DMS153 treated with DMSO at 0.1 percent for 48 hours (cell line): ENCODE data around the gene FHAD1.

ENCODE experiments used
- DNase-seq: peaks from one replicate; lab custom pipeline; 2025; ENCODE audit not compliant: unreplicated experiment; lab: John Stamatoyannopoulos, UW

FHAD1 gene

GRCh38 chr1:15343729-15344128 is 96.7 kb downstream of the FHAD1 start:
- peak; percentile 87 for DNase-seq

- no peak for DNase-seq
Measured at GRCh38 chr1:15344380-15344779, 97.4 kb downstream of the FHAD1 start.

GRCh38 chr1:15344800-15345704 is 98.0 kb downstream of the FHAD1 start:
- DNase-seq, result peak; percentile 50

GRCh38 chr1:15345705-15346345 is 98.8 kb downstream of the FHAD1 start:
- DNase-seq, result no peak

GRCh38 chr1:15346346-15347030 is 99.5 kb downstream of the FHAD1 start:
- no peak for DNase-seq

- DNase-seq, result no peak
Measured at GRCh38 chr1:15347182-15347581, 100.2 kb downstream of the FHAD1 start.

- DNase-seq, result no peak
Measured at GRCh38 chr1:15348648-15349047, 101.6 kb downstream of the FHAD1 start.

- no peak for DNase-seq
Measured at GRCh38 chr1:15349133-15349532, 102.1 kb downstream of the FHAD1 start.

GRCh38 chr1:15350151-15350550 is 103.1 kb downstream of the FHAD1 start:
- no peak for DNase-seq

GRCh38 chr1:15350551-15351200 is 103.7 kb downstream of the FHAD1 start:
- no peak for DNase-seq

- DNase-seq, result no peak
Measured at GRCh38 chr1:15351310-15351709, 104.3 kb downstream of the FHAD1 start.

- peak; percentile 90 for DNase-seq
Measured at GRCh38 chr1:15352128-15352957, 105.3 kb downstream of the FHAD1 start.

- DNase-seq, result no peak
Measured at GRCh38 chr1:15353839-15354579, 107.0 kb downstream of the FHAD1 start.

- DNase-seq, result no peak
Measured at GRCh38 chr1:15354580-15354965, 107.5 kb downstream of the FHAD1 start.

GRCh38 chr1:15355968-15356625 is 109.1 kb downstream of the FHAD1 start:
- no peak for DNase-seq

GRCh38 chr1:15357612-15358207 is 110.7 kb downstream of the FHAD1 start:
- no peak for DNase-seq

GRCh38 chr1:15358565-15359133 is 111.6 kb downstream of the FHAD1 start:
- DNase-seq, result no peak

GRCh38 chr1:15360700-15361099 is 113.7 kb downstream of the FHAD1 start:
- no peak for DNase-seq
